EH (cell line): Measurements from ENCODE around the gene IWS1.
"Not testable (repeated sequence)": the region's sequence is repeated elsewhere in the genome, so short reads cannot be mapped to it uniquely, and the experiment has no call there.

Experiments used
- DNase-seq: peaks from one replicate; pipeline ENCODE4 v3.0.0-alpha.2; 2015; ENCODE audit warnings: low read depth

IWS1 gene

DNA sequence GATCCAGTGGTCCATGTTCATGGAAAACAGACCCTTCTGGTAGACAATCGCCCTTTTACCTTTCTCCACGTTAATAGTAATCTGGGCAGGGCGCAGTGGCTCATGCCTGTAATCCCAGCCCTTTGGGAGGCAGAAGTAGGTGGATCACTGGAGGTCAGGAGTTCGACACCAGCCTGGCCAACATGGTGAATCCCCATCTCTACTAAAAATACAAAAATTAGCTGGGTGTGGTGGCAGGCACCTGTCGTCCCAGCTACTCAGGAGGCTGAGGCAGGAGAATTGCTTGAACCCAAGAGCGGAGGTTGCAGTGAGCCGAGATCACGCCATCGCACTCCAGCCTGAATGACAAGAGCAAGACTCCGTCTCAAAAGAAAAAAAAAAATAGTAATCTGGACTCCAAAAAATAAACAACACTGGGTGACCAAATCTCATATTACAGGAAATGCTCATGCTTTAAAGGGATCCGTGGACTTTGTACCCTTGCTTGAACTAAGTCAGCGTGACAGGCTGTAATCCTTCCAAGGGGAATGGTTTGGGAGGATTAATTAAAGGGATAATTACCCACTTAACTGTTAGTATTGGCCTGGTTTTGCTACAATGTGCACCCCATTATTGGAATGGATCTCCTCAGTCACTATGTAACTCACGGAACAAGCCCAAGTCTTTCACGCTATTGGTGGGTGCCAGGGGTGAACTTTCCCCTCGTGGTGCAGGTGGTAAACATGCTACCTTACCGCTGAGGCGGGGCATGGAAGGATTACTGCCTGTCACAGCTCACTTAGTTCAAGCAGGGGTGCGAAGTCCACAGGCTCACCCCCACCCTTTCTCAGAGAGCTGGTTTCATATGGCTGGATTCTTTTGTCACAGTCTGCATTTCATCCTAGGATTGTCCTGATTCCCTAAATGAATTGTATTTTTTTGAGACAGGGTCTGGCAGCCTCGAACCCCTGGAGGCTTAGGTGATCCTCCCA, 71.4 kb downstream of the IWS1 start:
- DNase-seq, result peak; percentile 7

- peak; percentile 30 for DNase-seq
These were observed 72.7 kb downstream of the IWS1 start for GRCh38 chr2:127453392-127454171.

- no peak for DNase-seq
These were observed 73.3 kb downstream of the IWS1 start for GRCh38 chr2:127453013-127453391.

DNA sequence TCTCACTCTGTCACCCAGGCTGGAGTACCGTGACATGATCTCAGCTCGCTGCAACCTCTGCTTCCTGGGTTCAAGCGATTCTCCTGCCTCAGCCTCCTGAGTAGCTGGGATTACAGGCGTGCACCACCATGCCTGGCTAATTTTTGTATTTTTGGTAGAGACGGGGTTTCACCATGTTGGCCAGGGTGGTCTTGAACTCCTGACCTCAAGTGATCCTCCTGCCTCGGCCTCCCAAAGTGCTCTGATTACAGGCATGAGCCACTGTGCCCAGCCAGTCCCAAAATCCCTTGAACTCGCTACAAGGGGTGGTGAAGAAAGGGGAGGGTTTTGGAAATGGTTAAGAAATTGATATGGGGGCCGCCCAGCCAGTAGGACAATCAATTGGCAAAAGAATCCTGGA, 73.9 kb downstream of the IWS1 start:
- DNase-seq, result not testable (repeated sequence)

DNA sequence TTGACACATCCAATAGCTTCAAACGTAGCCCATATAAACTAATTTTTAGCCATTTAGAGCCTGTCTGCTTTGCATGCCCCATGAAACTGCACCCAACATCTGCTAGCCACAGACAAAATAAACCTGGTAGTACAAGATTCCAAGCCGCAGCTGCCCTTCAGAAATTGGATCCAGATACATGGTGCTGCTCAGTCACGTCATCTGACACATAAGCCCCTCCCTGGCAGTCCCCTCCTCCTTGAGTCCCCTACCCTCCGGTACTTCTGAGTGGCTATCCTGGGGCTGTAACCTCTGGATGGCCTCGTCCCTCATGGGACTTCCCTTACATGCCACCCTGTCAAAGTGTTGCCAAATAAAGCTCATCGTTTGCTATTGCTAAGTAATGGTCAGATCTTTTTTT, 74.3 kb downstream of the IWS1 start:
- peak; percentile 14 for DNase-seq

- DNase-seq, result no peak
These were observed 76.4 kb downstream of the IWS1 start for GRCh38 chr2:127449898-127450297.

DNA sequence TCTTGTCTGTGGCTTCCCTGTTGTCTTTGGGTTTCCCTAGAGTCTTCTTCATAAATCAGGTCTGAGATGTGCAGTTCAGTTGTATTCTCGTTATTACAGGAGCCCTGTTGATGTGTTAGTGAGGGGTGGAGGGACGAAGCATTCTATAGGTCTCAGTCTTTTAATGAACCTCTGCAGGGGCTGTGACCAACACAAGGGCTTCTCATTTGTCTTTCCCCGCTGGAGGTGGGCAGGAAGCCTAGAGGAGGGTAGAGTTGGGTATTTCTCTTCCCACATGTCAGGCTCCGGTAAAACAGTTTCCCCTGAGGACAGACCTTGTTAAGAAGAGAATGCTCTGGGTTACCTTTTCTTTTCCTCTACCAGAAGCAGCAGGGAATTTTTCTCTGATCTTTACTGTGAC, 76.9 kb downstream of the IWS1 start:
- no peak for DNase-seq

GRCh38 chr2:127448526-127448925, 77.8 kb downstream of the IWS1 start:
- DNase-seq, result peak; percentile 79

DNA sequence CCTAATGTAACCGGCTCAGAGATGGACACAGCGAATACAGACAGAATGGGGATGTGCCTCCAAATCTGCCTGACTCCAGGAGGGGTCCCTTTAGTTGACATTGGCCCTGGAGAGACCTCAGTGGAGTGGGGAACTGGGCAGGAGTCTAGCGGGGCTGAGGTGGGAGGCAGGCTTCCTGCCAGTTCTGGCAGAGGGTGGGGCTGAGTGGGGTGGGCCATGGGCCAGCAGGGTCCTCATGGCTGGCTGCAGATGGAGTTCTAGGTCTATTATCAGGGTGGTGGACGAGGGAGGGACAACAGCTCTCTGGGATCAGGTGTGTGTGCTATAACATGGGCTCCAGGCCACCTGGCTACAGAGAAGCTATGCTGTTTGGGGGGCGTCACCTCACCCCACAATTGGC, 86.9 kb downstream of the IWS1 start:
- DNase-seq, result no peak

- DNase-seq, result no peak
These were observed 88.2 kb downstream of the IWS1 start for GRCh38 chr2:127437781-127438726.

GRCh38 chr2:127437056-127437455, 89.2 kb downstream of the IWS1 start:
- no peak for DNase-seq

DNA sequence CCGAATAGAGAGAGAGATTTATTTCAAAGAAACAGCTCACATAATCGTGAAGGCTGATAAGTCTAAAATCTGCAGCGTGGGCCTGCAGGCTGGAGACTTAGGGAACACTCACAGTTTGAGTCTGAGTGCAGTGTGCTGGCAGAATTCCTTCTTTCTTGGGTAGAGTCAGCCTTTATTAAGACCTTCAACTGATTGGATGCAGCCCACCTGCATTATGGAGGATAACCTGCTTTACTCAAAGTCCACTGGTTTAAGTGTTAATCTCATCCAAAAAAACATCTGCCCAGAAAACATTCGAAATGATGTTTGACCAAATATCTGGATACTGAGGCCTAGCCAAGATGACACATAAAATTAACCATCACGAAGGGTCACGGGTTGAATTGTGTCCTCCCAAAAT, 91.8 kb downstream of the IWS1 start:
- DNase-seq, result no peak

DNA sequence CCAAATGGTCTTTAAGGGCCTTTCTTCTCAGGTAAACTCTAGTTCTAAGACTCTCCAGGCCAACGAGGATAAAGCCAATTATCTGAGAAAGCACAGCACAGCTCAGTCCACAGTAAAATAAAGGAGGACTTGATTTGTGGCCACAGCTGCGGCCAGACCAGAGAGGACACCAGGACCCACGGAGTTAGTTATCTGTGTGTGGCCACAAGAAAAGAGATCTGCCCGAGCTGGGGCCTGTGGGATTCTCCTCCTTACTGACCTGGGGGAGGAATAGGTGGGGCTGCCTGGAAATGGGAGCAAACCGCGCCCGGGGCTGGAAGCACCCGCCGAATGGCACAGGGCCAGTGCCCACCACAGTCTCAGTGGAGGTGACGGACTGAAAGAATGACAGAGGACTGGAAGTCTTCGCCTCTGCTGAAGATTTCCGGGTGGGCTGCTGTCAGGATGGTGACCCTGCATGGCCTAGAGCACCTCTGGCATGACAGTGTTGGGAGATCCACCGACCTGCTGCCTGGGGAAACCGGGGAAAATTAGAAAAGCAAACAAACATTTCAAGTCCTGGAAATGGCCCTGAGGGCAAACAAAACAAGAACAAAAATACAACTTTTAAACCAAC, 94.8 kb downstream of the IWS1 start:
- no peak for DNase-seq
